HK-2 (cell line): ENCODE measurements around the gene REV1.

ENCODE experiments used
- DNase-seq: peaks from one replicate; pipeline ENCODE4 v3.0.0-alpha.2; 2018; ENCODE audit not compliant: unreplicated experiment

REV1 gene

DNA sequence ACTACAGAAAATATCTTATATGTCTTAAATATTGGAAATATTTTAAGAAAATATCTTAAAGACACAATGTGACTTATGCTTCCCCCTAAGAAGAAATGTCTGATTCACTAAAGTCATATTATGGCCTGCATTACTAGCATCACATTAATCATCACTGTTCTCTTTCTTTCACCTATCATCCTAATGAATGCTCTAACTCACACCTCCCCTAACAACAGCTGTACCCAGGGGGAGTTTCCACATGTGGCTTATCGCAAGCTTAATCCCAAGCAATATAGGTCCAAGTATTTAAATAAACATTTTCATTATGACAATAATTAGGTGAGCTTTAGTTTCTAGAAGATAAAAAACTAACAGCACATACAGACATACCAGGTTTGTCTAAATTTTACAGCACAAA, 39.6 kb downstream of the REV1 start:
- DNase-seq: no peak

- no peak for DNase-seq
Measured at GRCh38 chr2:99448556-99448955, 41.3 kb downstream of the REV1 start.

GRCh38 chr2:99445065-99445464, 44.8 kb downstream of the REV1 start:
- DNase-seq: no peak

DNA sequence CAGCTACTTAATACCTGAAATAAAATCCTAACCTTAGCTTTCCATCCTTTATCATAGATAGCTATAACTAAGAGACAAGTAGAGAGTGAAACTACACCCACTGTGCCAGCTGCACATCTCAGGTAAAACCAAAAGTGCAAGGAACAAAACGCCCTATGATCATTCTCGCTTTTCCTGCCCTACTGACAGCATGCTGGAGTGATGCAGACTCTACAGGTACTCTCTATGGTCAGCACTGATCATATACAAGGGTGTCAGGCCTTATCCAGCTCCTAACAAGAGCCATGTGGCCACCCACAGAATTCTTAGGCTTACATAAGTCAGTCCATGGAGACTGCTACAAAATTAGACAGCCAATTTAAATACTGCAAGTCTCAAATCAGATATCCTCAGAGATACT, 45.6 kb downstream of the REV1 start:
- no peak for DNase-seq

DNA sequence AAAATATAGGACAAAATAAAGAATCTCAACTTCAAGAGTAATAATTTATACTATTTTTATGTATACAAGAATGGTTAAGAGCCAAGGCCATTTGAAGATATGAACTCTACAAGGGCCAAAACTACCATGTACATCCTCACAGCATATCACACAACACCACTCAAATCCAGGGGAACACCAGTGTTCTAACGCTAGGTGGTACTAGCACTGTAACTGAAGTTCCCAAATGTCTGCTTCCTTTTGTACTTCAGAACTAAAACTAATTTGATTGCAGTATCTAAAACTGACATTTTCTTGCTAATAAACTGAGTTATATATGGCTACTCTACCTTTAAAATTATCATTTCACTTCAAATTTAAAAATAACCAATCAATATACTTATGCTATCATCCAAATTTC, 47.0 kb downstream of the REV1 start:
- no peak for DNase-seq

DNA sequence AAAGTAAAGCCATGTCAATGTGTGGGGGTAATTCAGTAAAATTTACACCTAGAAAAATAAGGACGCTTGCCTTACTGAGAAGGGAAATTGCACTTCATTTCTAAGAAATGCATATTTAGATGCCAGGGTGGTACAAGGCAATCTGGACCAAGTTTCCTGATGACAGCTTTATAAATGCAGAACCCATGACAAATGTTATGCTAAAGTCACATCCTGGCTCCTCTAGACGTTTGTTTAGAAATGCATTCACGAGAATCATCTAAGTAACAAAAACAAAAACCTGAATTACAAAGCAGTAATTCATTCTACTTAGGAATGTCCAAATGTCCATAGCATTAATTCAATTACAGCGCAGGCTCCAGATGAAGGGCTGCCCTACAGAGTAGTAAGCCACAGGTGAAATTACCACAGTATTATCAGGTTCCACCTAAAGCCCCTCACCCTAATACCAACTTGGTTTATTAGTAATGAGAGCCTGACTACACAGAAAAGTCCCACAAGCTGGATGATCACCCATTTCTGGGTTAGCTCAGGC, 49.8 kb downstream of the REV1 start:
- no peak for DNase-seq

DNA sequence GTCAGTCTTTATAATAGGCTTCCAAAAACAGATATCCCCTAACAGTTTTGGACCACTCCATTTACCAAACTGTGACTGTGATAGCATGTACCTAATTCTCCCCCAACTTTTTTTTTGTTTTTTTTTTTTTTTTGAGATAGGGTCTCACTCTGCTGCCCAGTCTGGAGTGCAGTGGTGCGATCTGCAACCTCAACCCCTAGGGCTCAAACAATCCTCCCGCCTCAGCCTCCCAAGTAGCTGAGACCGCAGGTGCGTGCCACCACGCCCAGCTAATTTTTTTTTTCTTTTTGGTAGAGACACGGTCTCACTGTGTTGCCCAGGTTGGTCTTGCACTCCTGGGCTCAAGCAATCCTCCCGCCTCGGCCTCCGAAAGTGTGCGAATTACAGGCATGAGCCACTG, 52.9 kb downstream of the REV1 start:
- no peak for DNase-seq

DNA sequence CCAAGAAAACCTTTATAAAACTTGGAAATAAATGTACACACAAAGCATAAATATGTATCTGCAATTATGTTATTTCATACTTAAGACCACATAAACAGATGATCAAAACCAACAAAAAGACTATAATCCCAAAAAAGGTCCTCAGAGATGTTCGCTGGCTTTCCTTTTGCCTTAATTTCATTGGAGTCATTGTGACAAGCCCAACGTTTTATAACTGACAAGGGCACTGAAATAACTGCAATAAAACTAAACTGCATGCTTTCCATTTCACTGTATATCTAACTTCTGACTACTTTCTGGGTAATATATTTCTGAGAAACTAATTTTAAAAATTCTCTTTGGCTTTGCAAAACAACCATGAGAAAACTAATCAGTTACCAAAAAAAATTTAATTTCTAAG, 56.5 kb downstream of the REV1 start:
- DNase-seq: no peak

DNA sequence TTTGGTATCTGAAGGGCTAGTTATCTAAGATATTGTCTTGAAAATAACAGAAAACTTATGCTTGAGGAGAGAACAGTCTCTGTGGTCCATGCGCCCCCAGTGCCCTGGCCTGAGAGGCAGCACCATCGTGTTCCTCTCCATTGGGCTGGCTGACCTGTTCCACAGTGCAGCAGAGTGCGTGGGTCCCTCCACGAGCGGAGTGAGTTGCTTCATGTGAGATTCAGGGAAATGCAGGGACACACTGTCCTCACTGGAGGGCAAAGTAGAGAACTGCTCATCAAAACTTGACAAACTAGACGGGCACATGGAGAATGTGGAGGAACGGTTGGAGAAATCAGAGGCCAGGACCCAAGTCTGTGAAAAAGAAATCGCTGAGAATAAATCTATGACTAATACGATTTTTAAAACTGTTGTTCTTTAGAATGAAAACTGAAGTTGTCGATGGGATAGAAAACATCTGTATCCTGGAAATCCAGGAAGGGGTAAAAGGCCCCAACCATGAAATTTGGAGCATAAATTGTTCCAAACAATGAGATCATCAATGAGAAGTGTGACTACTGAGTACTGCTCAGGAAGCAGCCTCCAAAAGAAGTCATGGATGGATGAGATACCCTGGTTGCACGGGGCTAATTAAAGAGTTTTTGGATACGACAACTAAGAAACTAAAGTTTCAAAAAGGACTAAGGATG, 58.1 kb downstream of the REV1 start:
- DNase-seq: no peak

DNA sequence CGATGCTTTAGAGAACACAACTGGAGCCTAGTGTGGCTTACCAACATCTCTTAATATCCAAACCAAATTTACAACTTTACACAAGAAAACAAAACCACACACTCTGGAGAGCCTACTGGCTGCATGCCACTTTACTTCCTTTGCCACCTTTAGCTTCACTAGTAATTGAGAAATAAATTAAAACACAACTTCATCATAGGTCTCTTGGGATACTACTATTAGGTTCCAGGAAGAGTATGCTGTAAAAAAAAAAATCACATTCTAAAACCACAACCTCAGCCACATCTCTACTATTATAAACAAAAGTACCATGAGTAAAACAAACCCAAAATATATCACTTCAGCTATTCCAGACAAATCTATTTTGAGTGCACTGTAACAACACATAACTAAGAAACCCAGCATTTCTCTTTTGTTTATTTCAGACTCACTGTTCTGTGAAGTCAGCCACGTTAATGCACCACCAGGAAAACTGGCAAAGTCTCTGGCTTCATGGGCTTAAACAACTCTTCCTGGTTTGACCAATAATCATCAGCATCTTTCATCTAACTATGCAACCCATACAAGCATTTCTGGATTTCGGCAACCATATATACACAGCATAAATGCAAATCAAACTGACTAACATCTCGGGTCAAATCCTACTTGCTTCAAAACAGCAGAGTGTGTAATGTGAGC, 59.1 kb downstream of the REV1 start:
- no peak for DNase-seq

GRCh38 chr2:99425022-99425421, 64.8 kb downstream of the REV1 start:
- no peak for DNase-seq

GRCh38 chr2:99424371-99424770, 65.4 kb downstream of the REV1 start:
- no peak for DNase-seq

DNA sequence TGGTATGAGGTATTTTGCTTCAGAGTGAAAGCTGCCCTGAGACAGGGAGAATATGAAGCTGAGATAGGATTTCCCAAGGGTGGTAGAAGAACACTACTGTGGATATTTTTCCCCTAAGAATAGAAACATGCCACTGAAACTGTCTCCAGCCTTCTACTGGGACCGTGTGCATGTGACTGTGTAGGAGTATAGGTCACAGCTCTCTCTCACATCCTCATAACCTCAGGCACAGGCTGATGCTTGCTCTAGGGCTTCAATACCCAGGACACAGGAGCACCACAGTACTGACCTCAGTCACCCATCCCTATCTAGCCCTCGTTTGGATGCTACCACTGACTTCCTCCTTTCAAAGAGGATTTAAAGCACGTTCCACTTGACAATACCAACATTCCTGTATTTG, 67.2 kb downstream of the REV1 start:
- no peak for DNase-seq

DNA sequence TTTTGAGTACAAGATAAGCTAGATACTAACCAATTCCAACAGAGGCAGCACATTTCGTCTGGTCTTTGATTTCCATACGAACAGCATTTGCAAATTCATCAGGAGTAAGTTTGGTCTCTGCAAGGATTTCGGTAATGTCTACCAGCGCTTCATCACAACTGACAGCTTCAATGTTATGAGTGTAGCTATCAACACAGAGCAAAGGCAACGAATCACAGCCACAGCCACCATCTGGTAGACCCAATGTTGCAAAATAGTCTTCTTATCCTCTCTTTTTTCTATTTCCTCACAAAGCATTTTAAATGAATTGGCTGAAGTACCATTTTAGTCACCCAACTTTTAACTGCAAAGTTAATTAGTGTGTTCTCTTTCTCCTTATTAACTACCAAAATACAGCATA, 68.3 kb downstream of the REV1 start:
- DNase-seq: no peak

- no peak for DNase-seq
Measured at GRCh38 chr2:99420751-99421299, 69.0 kb downstream of the REV1 start.

DNA sequence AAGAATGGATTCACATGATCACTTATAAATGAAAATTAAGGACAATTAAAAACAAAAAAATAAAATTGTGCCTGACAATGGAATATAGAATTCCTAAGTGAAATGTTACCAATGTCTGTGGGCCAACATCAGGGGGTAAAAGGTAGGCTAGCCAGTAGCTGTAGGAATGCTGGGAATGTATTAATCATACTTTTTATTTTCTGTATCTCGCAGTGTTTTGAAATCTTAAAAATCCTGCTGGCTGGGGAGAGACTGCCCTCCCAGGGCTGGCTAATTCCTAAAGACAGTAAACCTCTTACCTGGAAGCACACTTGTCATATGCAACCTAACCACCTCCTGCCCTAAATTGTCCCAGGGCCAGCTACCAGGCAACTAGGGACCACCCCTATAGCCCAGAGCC, 69.8 kb downstream of the REV1 start:
- DNase-seq: no peak

DNA sequence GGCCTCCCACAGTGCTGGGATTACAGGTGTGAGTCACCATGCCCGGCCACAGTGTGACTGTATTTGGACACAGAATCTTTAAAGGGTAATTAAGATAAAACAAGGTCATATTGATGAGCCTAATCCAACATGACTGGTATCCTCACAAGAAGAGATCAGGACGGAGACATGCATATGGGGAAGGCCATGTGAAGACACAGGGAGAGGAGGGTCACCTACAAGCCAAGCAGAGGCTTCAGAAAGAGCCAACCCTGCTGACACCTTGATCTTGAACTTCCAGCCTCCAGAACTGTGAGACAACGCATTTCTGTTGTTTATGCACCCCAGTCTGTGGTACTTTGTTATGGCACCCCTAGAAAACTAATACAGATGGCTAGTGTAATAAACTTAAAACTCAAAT, 72.4 kb downstream of the REV1 start:
- no peak for DNase-seq

DNA sequence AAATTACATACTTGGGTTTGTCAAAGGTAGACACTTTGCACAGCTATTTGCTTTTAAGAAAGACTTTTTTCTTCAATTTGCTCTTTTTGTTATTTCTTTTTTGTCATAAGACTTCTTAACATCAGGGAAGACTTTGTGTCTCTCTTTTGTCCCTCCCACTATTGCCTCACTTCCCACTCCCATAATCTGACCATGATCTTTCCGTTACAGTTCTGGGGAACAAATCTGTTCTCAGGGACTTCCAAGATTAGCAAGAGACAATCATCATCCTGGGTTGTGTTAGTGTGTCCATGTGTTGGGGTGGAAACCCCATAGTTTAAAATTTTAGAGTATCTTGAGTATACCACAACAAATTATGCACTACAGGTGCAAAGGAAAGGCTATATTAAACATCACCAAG, 75.3 kb downstream of the REV1 start:
- no peak for DNase-seq

DNA sequence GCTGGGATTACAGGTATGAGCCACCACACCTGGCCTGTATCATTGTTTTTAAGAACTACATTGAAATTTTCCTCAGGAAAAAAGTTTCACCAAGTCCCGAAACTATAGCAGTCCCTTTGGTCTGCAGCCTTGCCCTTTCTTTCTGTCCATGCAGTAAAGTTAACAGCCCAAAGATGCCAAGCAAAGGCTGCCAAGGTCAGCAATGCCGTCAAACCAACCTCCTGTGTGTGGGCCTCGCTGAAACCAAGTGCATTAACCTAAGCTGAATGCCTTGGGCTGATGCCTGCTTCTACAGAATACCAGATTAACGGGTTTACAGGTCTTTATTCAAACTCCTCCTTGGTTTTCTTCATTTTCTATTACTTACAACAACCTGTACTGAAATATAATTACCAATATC, 79.5 kb downstream of the REV1 start:
- DNase-seq: no peak

GRCh38 chr2:99406137-99406536, 83.7 kb downstream of the REV1 start:
- no peak for DNase-seq

GRCh38 chr2:99404797-99405669, 84.8 kb downstream of the REV1 start:
- no peak for DNase-seq

DNA sequence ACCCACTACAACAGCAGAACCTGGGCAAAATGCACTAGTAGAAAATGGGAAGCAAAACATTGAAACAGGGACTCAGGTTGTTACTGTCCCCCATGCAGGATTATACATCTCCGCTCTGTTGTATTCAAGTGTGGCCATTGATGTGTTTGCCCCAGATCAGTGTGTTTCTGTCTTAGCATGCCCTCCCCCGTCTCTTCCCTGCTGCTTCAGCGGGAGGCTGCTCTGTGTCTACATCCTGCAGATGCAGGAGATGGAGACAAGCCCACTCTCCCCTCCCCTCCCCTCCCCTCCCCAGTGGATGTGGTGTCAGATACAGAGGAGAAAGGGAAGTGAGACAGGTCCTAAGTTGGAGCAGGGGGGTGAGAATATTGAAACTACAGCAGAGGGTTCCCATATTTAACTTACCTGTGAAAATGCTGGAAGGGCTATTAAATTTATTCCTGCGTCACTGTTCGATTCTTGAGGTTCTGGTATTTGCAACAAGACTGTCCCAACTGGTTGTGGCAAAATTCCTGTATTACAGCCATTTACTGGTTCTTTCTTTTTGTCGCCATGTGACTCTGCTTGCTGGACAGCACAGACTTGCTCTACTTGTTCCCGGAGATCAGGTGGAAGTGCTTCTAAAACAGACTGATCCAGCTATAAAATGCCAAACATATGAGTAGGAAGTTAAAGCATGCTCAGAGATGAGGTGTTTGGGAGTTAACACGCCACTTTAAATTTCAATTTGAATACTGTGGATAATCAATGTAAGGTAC, 85.6 kb downstream of the REV1 start:
- no peak for DNase-seq
